Measurements from ENCODE around the gene MAML3.

MAML3 gene

GRCh38 chr4:139738846-139739613 is 415.0 kb downstream of the MAML3 start:
- DNase-seq, result no peak

- no peak for DNase-seq
These were observed 417.3 kb downstream of the MAML3 start for GRCh38 chr4:139736661-139737060.

- no peak for DNase-seq
These were observed 417.7 kb downstream of the MAML3 start for GRCh38 chr4:139736274-139736660.

GRCh38 chr4:139735381-139736273 is 418.4 kb downstream of the MAML3 start:
- peak in 24 of 56 donors; percentile 1 to 59 (median 34) for DNase-seq

DNA sequence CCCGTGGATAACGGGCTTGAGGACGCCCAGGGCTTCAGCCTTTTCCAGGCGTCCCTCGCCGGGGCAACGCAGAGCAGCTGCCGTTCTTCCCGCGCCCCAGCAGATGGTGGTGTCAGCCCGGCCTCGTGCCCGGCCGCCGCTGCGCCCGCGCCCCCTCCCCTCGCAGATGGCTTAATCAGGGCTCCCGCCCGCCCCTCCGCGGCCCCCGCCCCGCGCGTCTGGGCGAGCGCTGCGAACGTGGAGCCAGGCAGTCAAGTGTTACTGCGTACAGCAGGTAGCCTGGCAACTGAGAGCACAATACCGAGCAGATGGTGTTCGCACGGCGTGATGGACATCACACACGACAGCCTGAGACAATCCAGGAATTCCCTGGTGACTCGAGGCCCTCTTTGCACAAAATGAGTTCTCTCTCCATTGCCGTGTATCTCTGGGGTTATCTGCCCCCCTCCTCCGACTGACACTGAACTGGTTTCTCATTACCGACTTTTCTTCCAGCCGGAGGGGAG is 419.1 kb downstream of the MAML3 start:
- peak; percentile 28 to 90 (median 74) for DNase-seq

DNA sequence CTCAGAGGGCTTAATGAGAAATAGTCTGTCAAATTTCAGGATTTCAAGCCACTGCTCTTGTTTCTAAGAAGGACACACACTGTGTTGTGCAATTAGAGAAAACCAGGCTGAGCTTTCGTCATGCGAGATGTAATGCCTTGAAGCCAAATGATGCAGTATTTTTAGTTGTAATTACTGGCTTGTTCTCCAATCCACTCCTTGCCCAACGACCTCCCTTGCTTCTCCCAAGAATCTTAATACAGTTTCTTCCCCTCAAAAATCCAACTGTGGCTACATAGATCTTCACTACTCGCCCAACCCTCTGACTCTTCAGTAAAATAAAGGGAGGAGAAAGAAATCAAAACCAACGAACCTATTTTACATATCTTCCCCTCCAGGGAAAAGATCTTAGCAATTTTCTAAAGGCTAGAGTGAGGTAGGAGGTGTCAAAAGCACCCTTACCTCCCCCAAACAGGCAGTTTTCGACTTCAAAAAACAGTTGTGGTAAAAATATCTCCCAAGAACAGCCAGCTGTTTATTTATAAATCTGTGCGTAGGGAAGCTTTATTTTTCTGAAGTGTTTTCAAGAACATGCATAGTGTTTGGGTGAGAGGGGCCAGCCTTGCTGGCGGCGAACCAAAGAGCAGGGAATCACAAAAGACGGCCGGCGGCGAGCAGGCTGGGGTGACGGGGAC is 419.6 kb downstream of the MAML3 start:
- peak in 3 of 56 donors; percentile 29 to 52 (median 30) for DNase-seq

GRCh38 chr4:139732991-139733570 is 420.9 kb downstream of the MAML3 start:
- DNase-seq, result no peak

DNA sequence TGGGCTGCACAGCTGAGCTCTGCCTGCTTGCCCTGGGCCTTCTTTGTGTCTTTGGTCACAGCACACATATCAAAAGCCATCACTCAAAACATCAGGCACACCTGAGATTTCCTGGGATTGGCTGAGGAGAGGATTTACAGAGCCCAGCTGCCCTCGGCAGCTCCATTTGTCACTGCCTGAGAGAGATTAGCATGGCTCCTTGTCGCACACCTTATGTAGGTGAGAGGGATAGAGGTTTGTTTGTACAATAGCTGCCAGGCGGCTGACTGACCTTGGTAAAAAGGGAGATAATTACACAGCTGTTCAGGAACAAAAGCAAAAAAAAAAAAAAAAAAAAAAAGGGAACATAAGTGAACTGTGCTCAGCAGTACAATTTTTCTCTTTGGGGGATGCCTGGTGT is 425.1 kb downstream of the MAML3 start:
- DNase-seq, result no peak

DNA sequence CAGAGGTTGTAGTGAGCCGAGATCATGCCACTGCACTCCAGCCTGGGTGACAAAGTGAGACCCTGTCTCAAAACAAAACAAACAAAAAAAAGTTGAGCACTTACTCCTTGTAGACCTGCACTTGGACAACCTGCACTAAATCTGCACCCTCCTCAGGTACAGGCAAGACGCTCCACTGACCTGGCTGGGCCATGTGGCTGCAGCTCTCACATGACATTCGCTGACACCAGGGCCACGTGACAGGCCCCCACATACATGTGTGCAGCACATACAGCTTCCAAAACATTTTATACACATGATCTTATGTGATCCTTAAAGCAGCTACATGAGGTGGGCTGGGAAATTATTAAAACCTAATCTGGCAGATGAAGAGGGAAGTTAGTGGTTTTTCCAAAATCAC is 425.8 kb downstream of the MAML3 start:
- DNase-seq, result no peak

GRCh38 chr4:139726615-139727014 is 427.4 kb downstream of the MAML3 start:
- no peak for DNase-seq

DNA sequence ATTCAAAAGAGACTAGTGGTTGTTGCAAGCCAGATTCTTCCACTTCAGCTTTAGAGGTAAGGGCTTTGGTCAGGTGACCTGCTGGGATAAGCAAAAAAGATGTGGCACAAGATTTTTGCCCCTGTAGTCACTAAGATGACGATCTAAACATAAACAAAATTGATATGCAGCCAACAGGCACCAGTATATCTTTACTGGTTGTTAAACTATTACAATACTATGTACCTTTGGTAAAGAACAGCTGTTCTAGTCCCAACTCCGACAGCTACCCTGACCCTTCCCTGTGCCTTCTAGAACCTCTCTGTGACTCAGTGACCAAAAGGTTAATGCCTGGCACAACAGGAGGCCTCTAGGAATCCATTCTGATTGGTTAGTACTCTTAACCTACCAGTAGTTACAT is 428.7 kb downstream of the MAML3 start:
- no peak for DNase-seq

DNA sequence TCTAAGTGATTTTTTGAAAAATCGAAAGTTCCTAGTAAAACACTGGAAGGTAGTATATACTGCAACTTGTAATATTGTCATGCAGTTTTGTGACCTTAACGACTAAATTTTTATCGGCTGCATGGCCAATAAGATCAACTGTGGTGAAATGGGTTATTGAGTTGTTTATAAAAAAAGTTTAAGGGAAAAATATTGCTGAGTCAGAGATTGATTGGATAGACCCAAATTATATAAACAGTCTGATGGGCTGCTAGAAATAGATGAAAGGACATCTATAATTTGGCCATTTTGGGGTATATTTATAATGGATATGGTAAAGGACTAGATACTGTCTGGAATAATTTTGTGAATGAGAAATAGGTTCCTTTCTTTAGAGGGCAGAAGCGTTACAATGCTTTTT is 432.2 kb downstream of the MAML3 start:
- DNase-seq, result no peak

- DNase-seq, result no peak
These were observed 433.2 kb downstream of the MAML3 start for GRCh38 chr4:139720806-139721205.

- DNase-seq, result no peak
These were observed 434.4 kb downstream of the MAML3 start for GRCh38 chr4:139719381-139720101.

DNA sequence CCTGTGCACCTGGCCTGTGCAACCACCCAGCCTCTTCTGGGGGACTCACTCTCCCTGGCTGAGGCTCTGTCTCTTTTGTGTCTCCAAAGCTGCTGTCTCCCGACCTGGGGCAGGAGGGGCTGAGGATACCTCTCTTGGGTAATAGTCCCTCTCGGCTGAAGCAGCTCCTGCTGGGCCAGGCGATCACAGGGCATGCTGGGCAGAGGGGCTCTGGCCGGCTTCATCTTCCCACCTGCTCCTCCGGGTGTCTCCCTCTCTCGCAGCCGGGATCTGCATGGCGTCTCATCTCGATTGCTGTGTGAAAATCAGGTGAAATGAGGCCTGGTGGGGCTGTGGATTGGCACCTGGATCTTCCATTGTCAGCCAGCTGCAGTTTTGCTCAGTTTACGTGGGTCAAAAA is 435.2 kb downstream of the MAML3 start:
- no peak for DNase-seq

DNA sequence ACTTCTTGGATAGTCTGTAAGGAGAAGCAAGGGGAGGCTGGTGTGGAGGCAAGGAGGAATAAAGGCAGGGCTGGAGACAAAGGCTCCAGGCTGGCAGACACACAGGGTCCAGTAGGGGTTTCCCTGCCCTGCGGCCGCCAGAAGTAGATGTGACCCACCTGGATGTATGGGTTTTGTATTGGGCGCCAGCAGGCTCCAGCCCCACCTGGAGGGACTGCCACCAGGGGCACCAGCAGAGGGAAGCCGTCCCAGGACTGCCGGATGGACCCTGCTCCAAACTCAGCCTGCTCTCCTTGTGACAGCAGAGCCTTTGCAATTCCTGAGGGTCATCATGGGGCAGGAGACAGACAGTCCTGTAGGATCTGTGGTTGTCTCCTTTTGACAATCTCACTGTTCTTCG is 435.6 kb downstream of the MAML3 start:
- DNase-seq, result no peak

DNA sequence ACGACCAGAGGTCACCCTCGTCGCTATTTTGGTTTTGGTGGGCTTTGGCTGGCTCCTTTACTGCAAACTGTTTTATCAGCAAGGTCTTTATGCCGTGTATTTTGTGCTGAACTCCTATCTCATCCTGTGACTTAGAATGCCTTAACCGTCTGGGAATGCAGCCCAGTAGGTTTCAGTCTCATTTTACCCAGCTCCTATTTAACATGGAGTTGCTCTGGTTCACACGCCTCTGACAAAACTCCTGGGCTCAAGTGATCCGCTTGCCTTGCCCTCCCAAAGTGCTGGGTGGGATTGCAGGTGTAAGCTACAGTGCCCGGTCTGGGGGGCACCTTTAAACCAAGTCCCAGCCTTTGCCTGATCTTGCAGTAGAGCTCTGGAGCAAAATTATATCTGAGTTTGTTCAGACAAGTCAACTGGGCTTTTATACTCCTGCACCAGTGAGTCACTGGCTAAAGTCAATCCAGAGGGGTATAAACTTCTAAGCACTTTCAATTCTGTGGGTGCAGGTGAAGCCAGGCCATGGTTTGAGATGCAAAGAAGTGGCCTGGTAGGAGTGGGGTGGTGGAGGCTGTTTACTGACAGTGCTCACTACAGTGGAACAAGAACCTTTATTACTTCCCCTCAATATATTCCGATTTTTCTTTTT is 438.1 kb downstream of the MAML3 start:
- no peak for DNase-seq

GRCh38 chr4:139712882-139713281 is 441.1 kb downstream of the MAML3 start:
- DNase-seq, result no peak

DNA sequence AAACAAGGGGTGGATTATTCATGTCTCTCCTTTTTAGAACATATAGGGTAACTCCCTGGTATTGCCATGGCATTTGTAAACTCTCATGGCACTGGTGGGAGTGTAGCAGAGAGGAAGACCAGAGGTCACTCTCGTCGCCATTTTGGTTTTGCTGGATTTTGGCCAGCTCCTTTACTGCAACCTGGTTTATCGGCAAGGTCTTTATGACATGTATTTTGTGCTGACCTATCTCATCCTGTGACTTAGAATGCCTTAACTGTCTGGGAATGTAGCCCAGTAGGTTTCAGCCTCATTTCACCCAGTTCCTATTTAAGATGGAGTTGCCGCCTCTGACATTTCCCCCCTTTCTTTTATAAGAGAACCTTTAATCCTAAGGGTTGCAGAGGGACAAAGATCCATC is 442.5 kb downstream of the MAML3 start:
- no peak for DNase-seq

- DNase-seq, result no peak
These were observed 443.9 kb downstream of the MAML3 start for GRCh38 chr4:139710073-139710472.
